Panc1 (cell line): ENCODE results near the gene NRP1. TPM values are rescaled to one million over a fixed set of nuclear protein-coding genes. Genes with fewer than 3 reads are reported as not detected.
A peak's percentile ranks its signal among the peaks of the same experiment; 100 is the strongest.

Experiments
- ATAC-seq: fragments of 200-7000 bp; cut with Tn5 transposase; 2 replicates; pipeline ENCODE4 v1.9.1; 2020; ENCODE audit warnings: mild to moderate bottlenecking, moderate library complexity
- BruUV-seq: library from RNA; stranded (reverse); fragments of 400-500 nt; replicated peaks from 2 replicates; lab custom pipeline; 2021; lab: Mats Ljungman, UMichigan
- CTCF ChIA-PET: fragments of 300-600 bp; sonication (Branson Sonifier 250); formaldehyde crosslinking; loops from one replicate; lab custom pipeline; 2022; ENCODE audit warnings: antibody characterized with exemption; lab: Charles Lee
- POLR2A ChIA-PET: fragments of 300-600 bp; sonication (Branson Sonifier 250); formaldehyde crosslinking; loops from one replicate; lab custom pipeline; 2022; ENCODE audit warnings: antibody characterized with exemption; lab: Charles Lee
- DNase-seq: peaks from one replicate; pipeline ENCODE4 v3.0.0-alpha.2; 2010; ENCODE audit warnings: low read depth, low spot score
- H3K27ac ChIP-seq: 2 replicates; pipeline ENCODE4 v1.5.1; 2011; ENCODE audit warnings: mild to moderate bottlenecking, low read length, inconsistent platforms
- H3K27me3 ChIP-seq: fragments of 200-500 bp; sonication (Bioruptor generic); 2 replicates; pipeline ENCODE4 v1.6.0; 2014; ENCODE audit warnings: low read length, inconsistent platforms; ENCODE audit not compliant: control insufficient read depth, insufficient read depth
- H3K36me3 ChIP-seq: fragments of 200-500 bp; sonication (Bioruptor generic); 2 replicates; pipeline ENCODE4 v1.5.1; 2014; ENCODE audit warnings: inconsistent platforms, mild to moderate bottlenecking, low read length, moderate library complexity; ENCODE audit not compliant: control insufficient read depth, insufficient read depth
- H3K4me1 ChIP-seq: 2 replicates; pipeline ENCODE4 v1.5.1; 2011; ENCODE audit warnings: inconsistent platforms, mild to moderate bottlenecking, low read length, moderate library complexity; ENCODE audit not compliant: control insufficient read depth, insufficient read depth
- H3K4me3 ChIP-seq, 2 experiments: 2 replicates each; pipeline ENCODE4 v1.5.1; 2011 to 2012; ENCODE audit warnings: low read depth in 2 of 2, low read length in 2 of 2, mild to moderate bottlenecking in 2 of 2, inconsistent platforms in 1 of 2, moderate library complexity in 1 of 2
- H3K9me3 ChIP-seq: fragments of 200-500 bp; sonication (Bioruptor generic); 2 replicates; pipeline ENCODE4 v1.5.1; 2014; ENCODE audit warnings: low read depth, mild to moderate bottlenecking, inconsistent platforms, low read length, moderate library complexity; ENCODE audit not compliant: control insufficient read depth, insufficient read depth
- CTCF ChIP-seq: fragments of 450-650 bp; IDR thresholded peaks from 2 replicates; pipeline ENCODE4 v1.5.1; 2017; ENCODE audit warnings: mild to moderate bottlenecking
- POLR2AphosphoS5 ChIP-seq: IDR thresholded peaks from 2 replicates; pipeline ENCODE4 v1.6.1; 2012; ENCODE audit warnings: mild to moderate bottlenecking, low read depth, low read length, moderate library complexity
- REST ChIP-seq, 2 experiments: IDR thresholded peaks; 2 replicates each; pipeline ENCODE4 v1.6.1; 2011 to 2012; ENCODE audit warnings: low read depth in 2 of 2, control low read depth in 1 of 2, low read length in 1 of 2, mild to moderate bottlenecking in 1 of 2, moderate library complexity in 1 of 2; ENCODE audit not compliant: insufficient read depth in 1 of 2
- SIN3A ChIP-seq: IDR thresholded peaks from 2 replicates; pipeline ENCODE4 v1.6.1; 2012; ENCODE audit warnings: low read depth, mild to moderate bottlenecking, low read length, moderate library complexity, borderline replicate concordance; ENCODE audit not compliant: insufficient read depth
- TCF7L2 ChIP-seq: IDR thresholded peaks from 2 replicates; pipeline ENCODE4 v1.6.1; 2011; ENCODE audit warnings: mild to moderate bottlenecking, low read depth, low read length, inconsistent platforms
- in situ Hi-C: cut with HindIII; loops from 2 replicates; pipeline ENCODE4 v1.10.0; 2016; ENCODE audit warnings: low sequenced_read_pairs, low pct_unique_long_range_greater_than_20kb
- intact Hi-C: fragments of 100-400 bp; cut with micrococcal nuclease; formaldehyde crosslinking; loops from one replicate; pipeline ENCODE4 v1.10.0; 2022; ENCODE audit not compliant: unreplicated experiment
- total RNA-seq: library from RNA; stranded (reverse); gene quantifications from one replicate; pipeline ENCODE4 v1.2.1, GENCODE V29; 2021; ENCODE audit not compliant: unreplicated experiment

The NRP1 gene
- total RNA-seq, 1 experiment from 2014 or later: 93.4 TPM

- intact Hi-C loops: no loop called here
- ATAC-seq (peak; percentile 95), DNase-seq (peak; percentile 91)
- ChIA-PET CTCF (interaction anchor here (0.6 kb wide), 1 partner anchor 18 kb away, joined by 3 read pairs; no protein-coding TSS in a partner anchor), POLR2A (no interaction called here)
- no peak for TF ChIP-seq REST (IDR thresholded peaks at IDR 0.05; ENCODE audit: insufficient read depth in 1 of 2, low read depth in 2 of 2, low read length in 1 of 2)
- no peak for TF ChIP-seq SIN3A
- TF ChIP-seq CTCF: no peak
- TF ChIP-seq TCF7L2: no peak
- TF ChIP-seq POLR2AphosphoS5: no peak
- in situ Hi-C loops: no loop called here
- Histone ChIP-seq H3K4me1 (peaks cover 80% of the 10 kb centered on the region), H3K9me3 (no peaks in the 10 kb centered on the region), H3K27ac (peak overlapping the region; percentile 96), H3K36me3 (peaks cover 3% of the 10 kb centered on the region; the same call in 1 of the 2 replicates), H3K27me3 (no peaks in the 10 kb centered on the region), H3K4me3 (no peak overlapping the region)
- no TSS peak for BruUV-seq
These were observed 96.5 kb downstream of the NRP1 start for GRCh38 chr10:33237736-33238624.

GRCh38 chr10:33236916-33237315 lies 97.6 kb downstream of the NRP1 start:
- DNase-seq (no peak), ATAC-seq (no peak)
- Histone ChIP-seq H3K27ac (peak overlapping the region; percentile 96), H3K9me3 (no peaks in the 10 kb centered on the region), H3K4me3 (no peak overlapping the region), H3K36me3 (peaks cover 3% of the 10 kb centered on the region; the same call in 1 of the 2 replicates), H3K4me1 (peaks cover 70% of the 10 kb centered on the region), H3K27me3 (no peaks in the 10 kb centered on the region)
- TF ChIP-seq TCF7L2: no peak
- no peak for TF ChIP-seq REST (IDR thresholded peaks at IDR 0.05; ENCODE audit: insufficient read depth in 1 of 2, low read depth in 2 of 2, low read length in 1 of 2)
- no peak for TF ChIP-seq CTCF
- no peak for TF ChIP-seq SIN3A
- TF ChIP-seq POLR2AphosphoS5: no peak
- intact Hi-C loops: no loop called here
- POLR2A ChIA-PET: no interaction called here
- in situ Hi-C loops: no loop called here
- CTCF ChIA-PET: no interaction called here
- no TSS peak for BruUV-seq
